ENCODE results near the gene PDSS1.

The PDSS1 gene

GRCh38 chr10:26727005-26727404 is 29.5 kb downstream of the PDSS1 start:
- TF ChIP-seq, protein P1, sequence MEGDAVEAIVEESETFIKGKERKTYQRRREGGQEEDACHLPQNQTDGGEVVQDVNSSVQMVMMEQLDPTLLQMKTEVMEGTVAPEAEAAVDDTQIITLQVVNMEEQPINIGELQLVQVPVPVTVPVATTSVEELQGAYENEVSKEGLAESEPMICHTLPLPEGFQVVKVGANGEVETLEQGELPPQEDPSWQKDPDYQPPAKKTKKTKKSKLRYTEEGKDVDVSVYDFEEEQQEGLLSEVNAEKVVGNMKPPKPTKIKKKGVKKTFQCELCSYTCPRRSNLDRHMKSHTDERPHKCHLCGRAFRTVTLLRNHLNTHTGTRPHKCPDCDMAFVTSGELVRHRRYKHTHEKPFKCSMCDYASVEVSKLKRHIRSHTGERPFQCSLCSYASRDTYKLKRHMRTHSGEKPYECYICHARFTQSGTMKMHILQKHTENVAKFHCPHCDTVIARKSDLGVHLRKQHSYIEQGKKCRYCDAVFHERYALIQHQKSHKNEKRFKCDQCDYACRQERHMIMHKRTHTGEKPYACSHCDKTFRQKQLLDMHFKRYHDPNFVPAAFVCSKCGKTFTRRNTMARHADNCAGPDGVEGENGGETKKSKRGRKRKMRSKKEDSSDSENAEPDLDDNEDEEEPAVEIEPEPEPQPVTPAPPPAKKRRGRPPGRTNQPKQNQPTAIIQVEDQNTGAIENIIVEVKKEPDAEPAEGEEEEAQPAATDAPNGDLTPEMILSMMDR (conservative IDR thresholded peaks at IDR 0.05; ENCODE audit: low read depth, low read length), result no peak
- DNase-seq (ENCODE audit: low read depth), result no peak
- H3K4me3 ChIP-seq (ENCODE audit: low read depth, low read length), result no peak overlapping the region

GRCh38 chr10:26728957-26729356 is 31.5 kb downstream of the PDSS1 start:
- H3K4me3 ChIP-seq (ENCODE audit: low read depth, low read length), result no peak overlapping the region
- DNase-seq (ENCODE audit: low read depth), result no peak
- TF ChIP-seq, protein P1 (conservative IDR thresholded peaks at IDR 0.05; ENCODE audit: low read depth, low read length), result peak; percentile 28

DNA sequence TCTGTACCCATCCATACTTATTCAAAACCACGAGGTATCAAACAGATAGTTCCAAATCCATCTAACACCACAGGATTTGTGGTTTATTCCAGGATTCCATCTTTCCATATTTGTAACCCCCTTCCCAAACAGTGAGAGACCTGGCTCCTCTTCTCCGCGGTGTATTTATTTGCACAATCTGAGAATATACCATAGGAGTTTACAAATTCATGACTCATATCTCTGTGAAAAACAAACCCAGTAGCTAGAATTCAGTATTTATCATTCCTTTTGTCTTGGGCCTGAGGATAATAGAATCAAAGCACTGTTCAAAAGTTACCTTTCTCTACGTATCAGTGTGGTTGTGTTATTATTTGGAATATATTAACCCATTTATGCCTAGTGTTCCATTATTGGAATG is 31.9 kb downstream of the PDSS1 start:
- DNase-seq (ENCODE audit: low read depth), result no peak
- no peak overlapping the region for H3K4me3 ChIP-seq (ENCODE audit: low read depth, low read length)
- TF ChIP-seq, protein P1 (conservative IDR thresholded peaks at IDR 0.05; ENCODE audit: low read depth, low read length), result no peak

- H3K4me3 ChIP-seq (ENCODE audit: low read depth, low read length), result no peak overlapping the region
- TF ChIP-seq, protein P1 (conservative IDR thresholded peaks at IDR 0.05; ENCODE audit: low read depth, low read length), result no peak
- DNase-seq (ENCODE audit: low read depth), result no peak
These were observed 33.1 kb downstream of the PDSS1 start for GRCh38 chr10:26730552-26730951.

GRCh38 chr10:26733750-26734568 is 36.5 kb downstream of the PDSS1 start:
- TF ChIP-seq, protein P1 (conservative IDR thresholded peaks at IDR 0.05; ENCODE audit: low read depth, low read length), result no peak
- H3K4me3 ChIP-seq (ENCODE audit: low read depth, low read length), result no peak overlapping the region
- DNase-seq (ENCODE audit: low read depth), result no peak

DNA sequence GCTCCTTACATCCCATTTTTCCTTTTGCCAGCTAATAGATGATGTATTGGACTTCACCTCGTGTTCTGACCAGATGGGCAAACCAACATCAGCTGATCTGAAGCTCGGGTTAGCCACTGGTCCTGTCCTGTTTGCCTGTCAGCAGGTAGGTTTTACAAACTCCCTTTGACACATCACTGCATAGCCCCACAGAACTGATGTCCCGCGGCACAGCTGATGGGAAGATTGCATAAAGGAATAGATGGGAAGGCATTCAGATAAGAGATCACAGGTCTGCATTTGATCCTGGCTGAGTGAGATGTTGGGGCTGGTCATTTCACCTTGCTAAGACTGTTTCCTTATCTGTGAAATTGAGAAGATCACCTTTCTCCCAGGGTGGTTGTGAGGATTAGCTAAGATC is 37.9 kb downstream of the PDSS1 start:
- H3K4me3 ChIP-seq (ENCODE audit: low read depth, low read length), result no peak overlapping the region
- no peak for DNase-seq (ENCODE audit: low read depth)
- TF ChIP-seq, protein P1 (conservative IDR thresholded peaks at IDR 0.05; ENCODE audit: low read depth, low read length), result no peak

DNA sequence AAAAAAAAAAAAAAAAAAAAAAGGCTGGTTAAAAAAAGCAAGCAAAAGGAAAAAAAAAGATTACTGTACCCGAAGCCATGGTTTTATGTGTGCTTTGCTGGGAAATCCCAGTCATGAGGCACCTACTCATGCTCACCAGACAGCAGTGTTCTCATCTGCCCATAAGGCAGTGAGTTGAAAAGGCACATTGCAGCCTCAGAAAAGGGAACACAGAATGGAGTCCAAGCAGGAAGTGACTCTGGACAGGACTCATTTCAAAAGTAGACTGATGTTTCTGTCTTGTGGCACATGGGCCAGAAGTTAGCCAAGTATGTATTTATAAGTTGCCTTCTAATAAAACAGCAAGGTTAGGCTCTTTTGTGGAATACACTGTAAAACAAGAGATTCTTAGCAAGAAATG is 40.2 kb downstream of the PDSS1 start:
- no peak overlapping the region for H3K4me3 ChIP-seq (ENCODE audit: low read depth, low read length)
- TF ChIP-seq, protein P1 (conservative IDR thresholded peaks at IDR 0.05; ENCODE audit: low read depth, low read length), result no peak
- DNase-seq (ENCODE audit: low read depth), result peak; percentile 73
